Body of pancreas (tissue), 4 donors: Measurements from ENCODE around the gene LOX.

Experiments
- CTCF ChIP-seq, 7 experiments: fragments of 450-650 bp in 4 of 7; fragments of 200-600 bp in 3 of 7; sonication (generic) in 3 of 7; IDR thresholded peaks; one replicate each; pipeline ENCODE4 v1.5.1; 2016 to 2019; ENCODE audit warnings: antibody characterized with exemption in 7 of 7
- POLR2A ChIP-seq, 3 donors: fragments of 450-650 bp; IDR thresholded peaks; one replicate each; pipeline ENCODE4 v1.6.1; 2016; ENCODE audit warnings: antibody characterized with exemption in 3 of 3, mild to moderate bottlenecking in 2 of 3

- TF ChIP-seq POLR2A (IDR thresholded peaks at IDR 0.05) (no peak), CTCF (IDR thresholded peaks at IDR 0.05) (peak in 4 of 7 experiments; percentile 14 to 31 (median 22))
These were observed 14.0 kb upstream of the LOX start for GRCh38 chr5:122091936-122092600.
